ENCODE results near the gene COPA.
"Not testable (repeated sequence)": the region's sequence is repeated elsewhere in the genome, so short reads cannot be mapped to it uniquely, and the experiment has no call there.

Gene COPA

DNA sequence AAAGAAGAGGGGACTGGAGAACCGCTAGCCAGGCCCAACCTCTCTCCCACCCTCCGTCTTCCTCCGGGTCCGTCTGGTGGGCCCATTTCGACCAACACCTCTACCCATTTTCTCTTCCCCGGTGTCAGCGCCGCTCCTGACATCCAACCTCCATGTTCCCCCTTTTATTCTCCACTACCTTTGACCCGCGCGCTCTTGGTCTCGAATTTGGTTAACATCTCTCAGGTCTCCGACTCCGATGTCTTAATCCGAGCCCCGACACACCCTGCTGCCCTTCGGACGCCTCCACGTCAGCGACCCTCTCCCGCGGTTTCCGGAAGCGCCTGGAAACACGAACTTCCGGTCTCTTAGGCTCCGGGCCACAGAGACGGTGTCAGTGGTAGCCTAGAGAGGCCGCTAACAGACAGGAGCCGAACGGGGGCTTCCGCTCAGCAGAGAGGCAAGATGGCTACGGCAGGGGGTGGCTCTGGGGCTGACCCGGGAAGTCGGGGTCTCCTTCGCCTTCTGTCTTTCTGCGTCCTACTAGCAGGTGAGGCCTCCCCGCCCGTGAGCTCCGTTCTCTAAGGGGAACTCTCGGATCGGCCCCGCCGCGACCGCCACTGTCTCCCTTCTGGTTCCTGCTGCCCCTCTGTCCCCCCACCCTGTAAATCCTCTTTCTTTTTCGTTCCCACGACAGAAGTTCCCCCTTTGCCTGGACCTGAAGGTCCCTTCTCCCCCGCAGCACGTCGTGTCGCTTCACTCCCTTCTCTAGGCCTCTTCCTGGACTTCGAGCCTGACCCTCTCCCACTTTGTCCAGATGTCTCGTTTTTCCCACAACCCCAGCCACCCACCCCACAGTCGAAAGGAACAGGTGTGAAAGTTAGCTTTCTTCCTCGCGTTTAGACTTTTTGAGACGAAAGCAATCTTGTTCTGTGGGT, at the start of gene COPA, which contains the start of gene NCSTN:
TSS of gene COPA (minus strand) at position 298 of the 917 bp plus-strand sequence. CDS start at position 218, 80 bp downstream.
TSS of gene NCSTN (plus strand) at position 431 of the 917 bp plus-strand sequence. CDS start at position 445, 14 bp downstream.
- peak; percentile 93 for DNase-seq

DNA sequence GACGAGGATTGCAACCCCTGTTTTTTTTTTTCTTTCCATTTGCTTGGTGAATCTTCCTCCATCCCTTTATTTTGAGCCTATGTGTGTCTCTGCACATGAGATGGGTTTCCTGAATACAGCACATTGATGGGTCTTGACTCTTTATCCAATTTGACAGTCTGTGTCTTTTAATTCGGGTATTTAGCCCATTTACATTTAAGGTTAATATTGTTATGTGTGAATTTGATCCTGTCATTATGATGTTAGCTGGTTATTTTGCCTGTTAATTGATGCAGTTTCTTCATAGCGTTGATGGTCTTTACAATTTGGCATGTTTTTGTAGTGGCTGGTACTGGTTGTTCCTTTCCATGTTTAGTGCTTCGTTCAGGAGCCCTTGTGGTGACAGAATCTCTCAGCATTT, 45.4 kb upstream of the COPA start:
- not testable (repeated sequence) for DNase-seq

- not testable (repeated sequence) for DNase-seq
Observed at GRCh38 chr1:160384812-160385211, 41.8 kb upstream of the COPA start.

GRCh38 chr1:160377585-160378206, 34.6 kb upstream of the COPA start:
- DNase-seq: peak; percentile 16

DNA sequence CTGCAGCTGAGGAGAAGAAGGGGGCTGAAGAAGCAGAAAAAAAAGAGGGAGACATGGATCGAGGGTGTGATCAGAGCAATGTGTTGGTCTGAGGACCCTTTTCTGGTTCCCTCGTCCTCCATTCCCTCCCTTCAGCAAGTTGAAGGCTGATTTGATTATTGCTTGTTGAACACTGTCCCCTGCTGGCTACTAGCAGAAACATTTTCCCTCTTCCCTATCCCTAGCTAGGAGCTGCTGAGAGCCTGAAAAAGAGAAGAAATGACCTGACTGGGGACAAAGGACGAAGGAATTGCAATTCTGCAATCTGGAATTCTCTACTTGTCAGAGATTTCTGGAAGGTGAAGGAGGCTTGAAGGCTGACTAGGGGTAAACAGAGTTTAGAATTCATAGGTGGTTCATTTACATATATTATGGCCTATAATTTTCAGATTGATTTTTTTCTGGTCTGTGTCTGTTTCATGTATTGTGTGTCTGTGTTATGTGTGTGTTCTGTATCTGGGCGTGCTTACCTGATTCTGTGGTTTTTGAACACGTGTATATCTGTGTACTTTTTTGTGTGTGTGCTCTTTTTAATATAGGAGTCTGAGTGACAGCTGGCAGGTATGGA, 33.6 kb upstream of the COPA start:
- peak; percentile 32 for DNase-seq

- DNase-seq: peak; percentile 41
Observed at GRCh38 chr1:160375788-160376524, 32.9 kb upstream of the COPA start.

DNA sequence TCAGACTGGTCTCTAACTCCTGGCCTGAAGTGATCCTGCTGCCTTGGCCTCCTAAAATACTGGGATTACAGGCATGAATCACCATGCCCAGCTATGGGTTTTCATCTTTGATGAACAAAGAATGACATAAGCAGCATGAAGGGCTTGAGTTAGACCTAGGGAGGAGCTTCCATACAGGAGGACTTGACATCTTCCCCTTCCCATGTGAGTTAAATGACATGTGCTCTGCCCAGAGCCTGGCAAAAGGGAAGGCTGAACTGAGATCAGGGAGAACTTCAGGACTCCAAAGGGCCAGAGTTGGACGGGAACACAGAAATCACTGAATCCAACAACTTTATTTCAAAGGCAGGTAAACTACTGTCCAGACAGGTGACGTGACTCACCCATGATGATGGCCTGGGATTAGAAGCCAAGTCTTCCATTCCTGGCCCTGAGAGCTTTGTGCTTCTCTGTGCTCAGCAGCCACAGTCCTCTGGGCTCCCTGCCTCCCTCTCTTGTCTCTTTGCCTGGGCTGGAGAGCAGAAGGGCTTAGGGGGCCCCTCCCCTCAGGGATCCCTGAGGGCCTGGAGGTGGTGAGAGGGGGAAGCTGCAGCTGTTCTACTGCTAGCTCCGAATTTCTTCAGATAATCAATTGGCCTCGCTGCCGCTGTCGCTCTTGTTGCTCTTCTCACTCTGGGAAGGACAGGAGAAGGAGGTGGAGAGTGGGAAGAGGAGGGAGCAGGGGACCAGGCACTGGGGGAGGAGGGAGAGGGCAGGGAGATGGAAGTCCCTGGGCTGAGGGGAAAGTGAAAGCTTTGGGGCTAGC, 31.5 kb upstream of the COPA start:
- peak; percentile 18 for DNase-seq

- DNase-seq: no peak
Observed at GRCh38 chr1:160373696-160374095, 30.6 kb upstream of the COPA start.

- DNase-seq: no peak
Observed at GRCh38 chr1:160371756-160372155, 28.7 kb upstream of the COPA start.

GRCh38 chr1:160371346-160371631, 28.2 kb upstream of the COPA start:
- peak; percentile 10 for DNase-seq

GRCh38 chr1:160370561-160371345, 27.7 kb upstream of the COPA start:
- DNase-seq: peak; percentile 15

DNA sequence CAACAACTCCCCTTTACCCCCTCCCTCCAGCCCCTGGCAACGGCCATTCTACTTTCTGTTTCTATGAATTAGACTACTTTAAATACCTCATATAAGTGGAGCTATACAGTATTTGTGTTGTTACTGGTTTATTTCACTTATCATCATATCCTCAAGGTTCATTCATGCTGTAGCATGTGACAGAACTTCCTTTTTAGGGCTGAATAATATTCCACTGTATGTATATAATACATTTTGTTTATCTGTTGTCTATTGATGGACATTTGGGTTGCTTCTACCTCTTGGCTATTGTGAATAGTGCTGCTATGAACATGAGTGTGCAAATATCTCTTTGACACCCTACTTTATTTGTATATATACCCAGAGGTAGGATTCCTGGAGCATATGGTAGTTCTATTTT, 26.0 kb upstream of the COPA start:
- no peak for DNase-seq

GRCh38 chr1:160367934-160368923, 25.2 kb upstream of the COPA start:
- DNase-seq: peak; percentile 12

DNA sequence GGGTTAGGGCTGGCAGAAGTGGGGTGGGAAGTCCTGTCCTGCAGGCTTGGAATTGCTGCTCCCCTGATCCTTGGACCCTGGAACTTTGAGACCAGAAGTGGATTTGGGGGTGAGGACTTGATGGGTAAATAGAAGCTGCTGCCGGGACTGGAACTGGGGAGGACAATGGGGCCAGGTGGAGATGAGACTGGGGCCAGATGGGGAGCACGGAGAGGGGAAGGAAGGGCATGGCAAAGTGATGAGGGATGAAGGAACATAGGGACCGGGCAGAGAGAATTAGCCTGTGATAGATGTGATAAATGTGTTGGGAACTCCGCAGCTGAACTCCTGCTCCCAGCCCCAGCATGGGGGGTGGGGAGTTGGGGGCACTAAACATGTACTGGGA, 24.5 kb upstream of the COPA start:
- no peak for DNase-seq

DNA sequence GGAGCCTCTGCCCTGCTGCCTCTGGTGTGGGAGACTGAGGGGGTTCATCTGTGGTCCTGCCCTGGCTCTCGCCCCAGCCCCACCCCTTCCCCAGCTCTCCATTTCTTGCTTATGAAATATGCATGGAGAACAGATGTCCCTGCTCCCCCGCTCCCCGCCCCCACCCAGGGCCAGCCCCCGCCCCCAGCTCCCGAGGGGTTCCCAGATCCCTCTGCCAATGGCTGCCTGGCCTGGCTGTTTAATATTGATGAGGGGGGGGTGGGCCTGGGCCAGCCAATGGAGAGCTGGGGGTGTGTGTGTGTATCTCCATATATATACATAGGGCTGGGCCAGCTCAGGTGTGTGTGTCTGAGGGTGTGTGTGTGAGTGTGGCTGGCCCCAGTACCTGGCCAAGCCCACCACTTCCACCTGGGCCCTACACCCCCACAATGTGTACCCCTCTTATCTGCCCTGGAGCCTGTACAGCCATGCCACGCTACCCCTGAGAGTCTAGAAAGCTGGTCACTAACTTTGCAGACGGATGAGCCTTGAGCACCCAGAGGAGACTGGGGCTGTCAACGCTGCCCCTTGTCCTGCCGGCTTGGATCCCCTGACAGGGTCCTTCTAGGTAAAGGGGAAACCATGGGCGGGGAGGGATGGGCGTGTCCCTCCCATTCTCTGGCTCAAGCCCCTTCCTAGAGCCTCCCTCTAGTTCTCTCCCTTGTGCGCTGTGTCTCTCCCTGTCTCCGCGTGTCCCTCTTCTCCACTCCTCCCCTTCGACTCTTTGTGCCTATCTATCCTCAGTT, 23.9 kb upstream of the COPA start, which contains the start of gene NHLH1:
TSS of gene NHLH1 (plus strand) at position 341 of the 785 bp plus-strand sequence. CDS start 3,661 bp downstream, outside the sequence.
- peak; percentile 10 for DNase-seq

- DNase-seq: peak; percentile 12
Observed at GRCh38 chr1:160365325-160365724, 22.3 kb upstream of the COPA start.

GRCh38 chr1:160363951-160364735, 21.1 kb upstream of the COPA start:
- peak; percentile 16 for DNase-seq

GRCh38 chr1:160363010-160363409, 20.0 kb upstream of the COPA start:
- peak; percentile 3 for DNase-seq

Data from stimulated activated CD8-positive, alpha-beta memory T cell treated with anti-CD3 and anti-CD28 coated beads, Interleukin-4, amount 100 ng/mL, for 48 hours (primary cell).